GM18867 (cell line): ENCODE data around the gene SV2B.
"Not testable (repeated sequence)": the region's sequence is repeated elsewhere in the genome, so short reads cannot be mapped to it uniquely, and the experiment has no call there.

ENCODE experiments used
- ATAC-seq: cut with Tn5 transposase; IDR thresholded peaks from one replicate; pipeline ENCODE4 v1.9.1; 2021; ENCODE audit warnings: mild to moderate bottlenecking, moderate library complexity; ENCODE audit not compliant: unreplicated experiment

Gene SV2B

GRCh38 chr15:91099995-91100813, at the start of gene SV2B:
Gene SV2B, plus strand, starts transcription at chr15:91100257. Its CDS starts 126,007 bp downstream, at chr15:91226264.
- ATAC-seq: peak; percentile 66

- ATAC-seq: no peak
Measured at GRCh38 chr15:91051248-91051647, 48.8 kb upstream of the SV2B start.

GRCh38 chr15:91054816-91055215, 45.2 kb upstream of the SV2B start:
- ATAC-seq: no peak

- ATAC-seq: no peak
Measured at GRCh38 chr15:91055548-91056331, 44.3 kb upstream of the SV2B start.

- ATAC-seq: no peak
Measured at GRCh38 chr15:91061230-91061629, 38.8 kb upstream of the SV2B start.

- ATAC-seq: no peak
Measured at GRCh38 chr15:91061997-91062396, 38.1 kb upstream of the SV2B start.

- no peak for ATAC-seq
Measured at GRCh38 chr15:91065505-91065904, 34.6 kb upstream of the SV2B start.

GRCh38 chr15:91067036-91067435, 33.0 kb upstream of the SV2B start:
- no peak for ATAC-seq

GRCh38 chr15:91068436-91068835, 31.6 kb upstream of the SV2B start:
- no peak for ATAC-seq

- no peak for ATAC-seq
Measured at GRCh38 chr15:91068966-91069365, 31.1 kb upstream of the SV2B start.

GRCh38 chr15:91070872-91071271, 29.2 kb upstream of the SV2B start:
- no peak for ATAC-seq

- no peak for ATAC-seq
Measured at GRCh38 chr15:91072161-91072560, 27.9 kb upstream of the SV2B start.

- ATAC-seq: no peak
Measured at GRCh38 chr15:91073077-91073476, 27.0 kb upstream of the SV2B start.

GRCh38 chr15:91073768-91074167, 26.3 kb upstream of the SV2B start:
- no peak for ATAC-seq

GRCh38 chr15:91075739-91076138, 24.3 kb upstream of the SV2B start:
- ATAC-seq: no peak

- no peak for ATAC-seq
Measured at GRCh38 chr15:91077029-91077428, 23.0 kb upstream of the SV2B start.

GRCh38 chr15:91093866-91094265, 6.2 kb upstream of the SV2B start:
- ATAC-seq: not testable (repeated sequence)

- ATAC-seq: no peak
Measured at GRCh38 chr15:91098451-91098850, 1.6 kb upstream of the SV2B start.

- ATAC-seq: peak; percentile 21
Measured at GRCh38 chr15:91099616-91099994, 452 bp upstream of the SV2B start.

- ATAC-seq: no peak
Measured at GRCh38 chr15:91100814-91101607, 954 bp downstream of the SV2B start.

- ATAC-seq: no peak
Measured at GRCh38 chr15:91101608-91101920, 1.5 kb downstream of the SV2B start.
